Right lobe of liver (tissue), 4 donors: Measurements from ENCODE around the gene TMEM100.

Experiments
- POLR2A ChIP-seq: fragments of 450-650 bp; IDR thresholded peaks from one replicate; pipeline ENCODE4 v1.6.1; 2017; ENCODE audit warnings: antibody characterized with exemption, mild to moderate bottlenecking
- TF ChIP-seq, protein P1 (sequence below), 4 donors: fragments of 200-600 bp in 3 of 4; fragments of 450-650 bp in 1 of 4; IDR thresholded peaks; one replicate each; pipeline versions ENCODE4 v1.5.1 to v1.8.0; 2016 to 2022; ENCODE audit warnings: antibody characterized with exemption in 4 of 4, mild to moderate bottlenecking in 2 of 4
- donor health status: DM: no; HTN: no; CAD: no.
- donor health status: DM: no; HTN: no; CAD: no.
- donor health status: DM: no; HTN: yes; CAD: no.

DNA sequence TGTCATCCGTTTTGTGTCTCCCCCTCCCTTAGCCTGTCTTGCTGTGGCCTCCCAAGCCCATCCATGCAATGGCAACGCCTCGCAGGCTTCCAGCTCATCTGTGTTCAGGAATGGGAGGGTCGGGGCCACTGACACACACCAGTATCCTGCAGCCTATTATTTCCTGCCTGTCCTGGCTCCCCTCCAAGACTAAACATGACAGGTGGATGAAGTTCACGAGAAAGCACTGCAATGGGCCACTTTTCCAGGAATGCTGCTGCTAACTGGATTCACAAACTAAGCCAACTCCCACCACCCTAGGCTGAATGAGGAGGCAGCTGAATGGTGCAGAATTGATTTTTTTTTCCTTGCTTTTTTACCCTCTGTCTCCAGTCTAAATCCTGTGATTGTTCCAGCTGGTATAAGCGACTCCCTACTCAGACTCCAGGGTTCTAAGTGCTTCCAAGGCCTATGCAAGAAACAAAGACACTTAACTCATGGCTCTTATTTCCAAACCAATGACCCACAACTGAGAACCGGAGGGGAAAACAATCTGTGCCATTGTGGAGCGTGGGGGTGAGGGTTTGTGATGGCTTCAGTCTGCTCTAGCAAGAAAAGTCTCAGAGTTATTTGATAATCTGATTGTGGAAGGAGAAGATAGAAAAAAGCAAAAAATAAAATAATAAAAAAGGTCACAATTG, 23.3 kb downstream of the TMEM100 start:
- TF ChIP-seq, protein P1, sequence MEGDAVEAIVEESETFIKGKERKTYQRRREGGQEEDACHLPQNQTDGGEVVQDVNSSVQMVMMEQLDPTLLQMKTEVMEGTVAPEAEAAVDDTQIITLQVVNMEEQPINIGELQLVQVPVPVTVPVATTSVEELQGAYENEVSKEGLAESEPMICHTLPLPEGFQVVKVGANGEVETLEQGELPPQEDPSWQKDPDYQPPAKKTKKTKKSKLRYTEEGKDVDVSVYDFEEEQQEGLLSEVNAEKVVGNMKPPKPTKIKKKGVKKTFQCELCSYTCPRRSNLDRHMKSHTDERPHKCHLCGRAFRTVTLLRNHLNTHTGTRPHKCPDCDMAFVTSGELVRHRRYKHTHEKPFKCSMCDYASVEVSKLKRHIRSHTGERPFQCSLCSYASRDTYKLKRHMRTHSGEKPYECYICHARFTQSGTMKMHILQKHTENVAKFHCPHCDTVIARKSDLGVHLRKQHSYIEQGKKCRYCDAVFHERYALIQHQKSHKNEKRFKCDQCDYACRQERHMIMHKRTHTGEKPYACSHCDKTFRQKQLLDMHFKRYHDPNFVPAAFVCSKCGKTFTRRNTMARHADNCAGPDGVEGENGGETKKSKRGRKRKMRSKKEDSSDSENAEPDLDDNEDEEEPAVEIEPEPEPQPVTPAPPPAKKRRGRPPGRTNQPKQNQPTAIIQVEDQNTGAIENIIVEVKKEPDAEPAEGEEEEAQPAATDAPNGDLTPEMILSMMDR (IDR thresholded peaks at IDR 0.05): no peak
- TF ChIP-seq POLR2A: peak; percentile 15
